ENCODE results near the gene DNAJB12. TPM values are rescaled to one million over a fixed set of nuclear protein-coding genes. Genes with fewer than 3 reads are reported as not detected.
A peak's percentile ranks its signal among the peaks of the same experiment; 100 is the strongest.
"Not testable (repeated sequence)": the region's sequence is repeated elsewhere in the genome, so short reads cannot be mapped to it uniquely, and the experiment has no call there.

Gene DNAJB12
- total RNA-seq, 1 donor from 2014 or later, result 39.0 TPM

GRCh38 chr10:72303424-72304128 lies 51.1 kb downstream of the DNAJB12 start:
- Mint-ChIP-seq H3K27me3 (no peaks in the 10 kb centered on the region), H3K27ac (peak overlapping the region; percentile 77), H3K36me3 (ENCODE audit: low read depth) (no peaks in the 10 kb centered on the region), H3K9me3 (no peaks in the 10 kb centered on the region), H3K4me3 (no peak overlapping the region), H3K4me1 (peaks cover 62% of the 10 kb centered on the region)
- ChIA-PET POLR2A (interaction anchor here (0.9 to 17.8 kb wide), 8 partner anchors 19 to 87 kb away, joined by 3 to 1996 read pairs (median 6); partner anchors contain the start of genes ASCC1 and DDIT4), CTCF (interaction anchor here (0.7 to 1.6 kb wide), 2 partner anchors 17 to 29 kb away, joined by 3 to 5 read pairs; no protein-coding TSS in a partner anchor)
- ATAC-seq (ENCODE audit: low read depth) (no peak), DNase-seq (no peak)
- TF ChIP-seq, protein P1, sequence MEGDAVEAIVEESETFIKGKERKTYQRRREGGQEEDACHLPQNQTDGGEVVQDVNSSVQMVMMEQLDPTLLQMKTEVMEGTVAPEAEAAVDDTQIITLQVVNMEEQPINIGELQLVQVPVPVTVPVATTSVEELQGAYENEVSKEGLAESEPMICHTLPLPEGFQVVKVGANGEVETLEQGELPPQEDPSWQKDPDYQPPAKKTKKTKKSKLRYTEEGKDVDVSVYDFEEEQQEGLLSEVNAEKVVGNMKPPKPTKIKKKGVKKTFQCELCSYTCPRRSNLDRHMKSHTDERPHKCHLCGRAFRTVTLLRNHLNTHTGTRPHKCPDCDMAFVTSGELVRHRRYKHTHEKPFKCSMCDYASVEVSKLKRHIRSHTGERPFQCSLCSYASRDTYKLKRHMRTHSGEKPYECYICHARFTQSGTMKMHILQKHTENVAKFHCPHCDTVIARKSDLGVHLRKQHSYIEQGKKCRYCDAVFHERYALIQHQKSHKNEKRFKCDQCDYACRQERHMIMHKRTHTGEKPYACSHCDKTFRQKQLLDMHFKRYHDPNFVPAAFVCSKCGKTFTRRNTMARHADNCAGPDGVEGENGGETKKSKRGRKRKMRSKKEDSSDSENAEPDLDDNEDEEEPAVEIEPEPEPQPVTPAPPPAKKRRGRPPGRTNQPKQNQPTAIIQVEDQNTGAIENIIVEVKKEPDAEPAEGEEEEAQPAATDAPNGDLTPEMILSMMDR (IDR thresholded peaks at IDR 0.05), result no peak
- intact Hi-C loops (cut with micrococcal nuclease), result no loop called here

- DNase-seq, result no peak
- no peak overlapping the region for H3K4me3 Mint-ChIP-seq
- intact Hi-C loops (cut with micrococcal nuclease), result loop anchor here (1.0 kb wide), 1 partner anchor 7 kb away; no protein-coding TSS in a partner anchor
Observed at GRCh38 chr10:72298592-72299519, 55.9 kb downstream of the DNAJB12 start.

GRCh38 chr10:72297805-72298591 lies 56.7 kb downstream of the DNAJB12 start:
- CTCF ChIA-PET, result interaction anchor here (0.8 to 2.9 kb wide), 12 partner anchors 8 to 79 kb away, joined by 3 to 33 read pairs (median 4); no protein-coding TSS in a partner anchor
- peak; percentile 72 for ATAC-seq (ENCODE audit: low read depth)
- Mint-ChIP-seq H3K27ac (peak overlapping the region; percentile 100), H3K4me1 (peaks cover 75% of the 10 kb centered on the region), H3K27me3 (no peaks in the 10 kb centered on the region), H3K4me3 (peak overlapping the region; percentile 86), H3K9me3 (no peaks in the 10 kb centered on the region), H3K36me3 (ENCODE audit: low read depth) (no peaks in the 10 kb centered on the region)
- DNase-seq, result peak; percentile 89
- POLR2A ChIA-PET, result interaction anchor here (0.6 to 17.8 kb wide), 28 partner anchors 11 to 218 kb away, joined by 3 to 1996 read pairs (median 12); partner anchors contain the start of genes ANAPC16, ASCC1, DDIT4 and SPOCK2
- TF ChIP-seq, protein P1 (IDR thresholded peaks at IDR 0.05), result no peak
- intact Hi-C loops (cut with micrococcal nuclease), result loop anchor here (1.0 to 2.0 kb wide), 8 partner anchors 8 to 461 kb away; partner anchors contain the start of genes ANAPC16, ASCC1 and DDIT4

More at GRCh38 chr10:72298592-72299519, 55.9 kb downstream of the DNAJB12 start:
- no peak for ATAC-seq (ENCODE audit: low read depth)
- H3K27me3 Mint-ChIP-seq, result no peaks in the 10 kb centered on the region
- TF ChIP-seq, protein P1 (IDR thresholded peaks at IDR 0.05), result no peak
- CTCF ChIA-PET, result interaction anchor here (2.1 to 2.9 kb wide), 2 partner anchors 21 to 33 kb away, joined by 11 to 33 read pairs; no protein-coding TSS in a partner anchor
- H3K27ac Mint-ChIP-seq, result peak overlapping the region; percentile 100
- H3K4me1 Mint-ChIP-seq, result peaks cover 75% of the 10 kb centered on the region
- POLR2A ChIA-PET, result interaction anchor here (0.7 to 17.8 kb wide), 8 partner anchors 13 to 184 kb away, joined by 3 to 1996 read pairs (median 114); partner anchors contain the start of genes ANAPC16, ASCC1 and DDIT4
- H3K9me3 Mint-ChIP-seq, result no peaks in the 10 kb centered on the region
- H3K36me3 Mint-ChIP-seq (ENCODE audit: low read depth), result no peaks in the 10 kb centered on the region

DNA sequence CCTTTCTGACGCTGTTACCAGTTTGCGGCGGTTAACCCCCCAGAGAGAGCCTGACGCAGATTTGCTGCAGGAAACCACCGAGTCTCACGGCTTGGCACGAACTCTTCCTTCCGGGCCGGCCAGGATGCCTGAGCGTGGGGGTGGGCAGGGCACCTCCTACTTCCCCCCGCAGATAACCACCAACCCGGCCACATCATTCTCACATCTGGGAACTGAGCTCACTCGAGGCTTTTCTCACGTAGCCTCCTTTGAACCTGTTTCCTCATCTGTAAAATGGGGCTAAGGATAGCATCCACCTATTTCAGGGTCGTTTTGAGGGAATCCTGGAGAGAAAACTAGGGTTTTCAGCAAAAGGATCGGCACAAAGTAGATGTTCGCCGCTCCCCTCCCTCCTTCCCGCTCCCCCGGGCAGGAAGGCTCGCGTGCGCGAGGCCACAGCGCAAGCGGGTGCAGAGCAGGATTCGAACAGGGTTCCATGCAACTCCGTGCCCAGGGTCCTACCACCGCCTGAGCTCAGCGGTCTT lies 57.4 kb downstream of the DNAJB12 start:
- no peaks in the 10 kb centered on the region for H3K9me3 Mint-ChIP-seq
- ChIA-PET CTCF (interaction anchor here (0.8 to 2.9 kb wide), 14 partner anchors 9 to 164 kb away, joined by 3 to 33 read pairs (median 4); no protein-coding TSS in a partner anchor), POLR2A (interaction anchor here (0.6 to 17.8 kb wide), 32 partner anchors 10 to 919 kb away, joined by 3 to 1996 read pairs (median 10); partner anchors contain the start of genes ANAPC16, ASCC1, DDIT4 and SPOCK2)
- no peaks in the 10 kb centered on the region for H3K36me3 Mint-ChIP-seq (ENCODE audit: low read depth)
- intact Hi-C loops (cut with micrococcal nuclease), result loop anchor here (1.0 to 2.0 kb wide), 7 partner anchors 23 to 461 kb away; partner anchors contain the start of genes ANAPC16, ASCC1 and DDIT4
- DNase-seq, result peak; percentile 89
- TF ChIP-seq, protein P1 (IDR thresholded peaks at IDR 0.05), result no peak
- peak overlapping the region; percentile 100 for H3K27ac Mint-ChIP-seq
- H3K4me3 Mint-ChIP-seq, result peak overlapping the region; percentile 86
- H3K4me1 Mint-ChIP-seq, result peaks cover 81% of the 10 kb centered on the region
- ATAC-seq (ENCODE audit: low read depth), result peak; percentile 68
- no peaks in the 10 kb centered on the region for H3K27me3 Mint-ChIP-seq

- Mint-ChIP-seq H3K4me1 (peaks cover 83% of the 10 kb centered on the region), H3K4me3 (peak overlapping the region; percentile 86), H3K27ac (peak overlapping the region; percentile 100)
- ChIA-PET POLR2A (interaction anchor here (0.6 to 17.8 kb wide), 32 partner anchors 10 to 1329 kb away, joined by 3 to 1996 read pairs (median 10); partner anchors contain the start of genes ANAPC16, ASCC1, DDIT4 and SPOCK2), CTCF (interaction anchor here (0.8 to 2.9 kb wide), 14 partner anchors 9 to 164 kb away, joined by 3 to 33 read pairs (median 4); no protein-coding TSS in a partner anchor)
- H3K27me3 Mint-ChIP-seq; H3K36me3 Mint-ChIP-seq (ENCODE audit: low read depth); H3K9me3 Mint-ChIP-seq; DNase-seq; ATAC-seq (ENCODE audit: low read depth): not testable (repeated sequence)
- intact Hi-C loops (cut with micrococcal nuclease), result loop anchor here (1.0 to 2.0 kb wide), 8 partner anchors 11 to 460 kb away; partner anchors contain the start of genes ANAPC16, ASCC1 and DDIT4
Observed at GRCh38 chr10:72296829-72297280, 57.9 kb downstream of the DNAJB12 start.

All from activated B cell treated with CpG ODN at 0.5 μM for 24 hours (primary cell).